Transverse colon (tissue), 4 donors: Measurements from ENCODE around the gene KANK2. TPM values are rescaled to one million over a fixed set of nuclear protein-coding genes. Genes with fewer than 3 reads are reported as not detected.
"Not testable (repeated sequence)": the region's sequence is repeated elsewhere in the genome, so short reads cannot be mapped to it uniquely, and the experiment has no call there.

Experiments
- DNase-seq: peaks from one replicate; pipeline ENCODE4 v3.0.0-alpha.2; 2019
- H3K27ac ChIP-seq, 4 donors: fragments of 200-600 bp; sonication (generic); 2 replicates each; pipeline ENCODE4 v1.5.1; 2016 to 2018; ENCODE audit warnings: inconsistent platforms in 4 of 4
- H3K27me3 ChIP-seq: fragments of 200-600 bp; sonication (generic); 2 replicates; pipeline ENCODE4 v1.5.1; 2017; ENCODE audit warnings: inconsistent platforms
- H3K36me3 ChIP-seq, 4 donors: fragments of 200-600 bp; sonication (generic); 2 replicates each; pipeline ENCODE4 v1.5.1; 2017 to 2019; ENCODE audit warnings: inconsistent platforms in 4 of 4
- H3K4me1 ChIP-seq, 4 donors: fragments of 200-600 bp; sonication (generic); 2 replicates each; pipeline ENCODE4 v1.5.1; 2017 to 2020; ENCODE audit warnings: inconsistent platforms in 4 of 4
- H3K4me3 ChIP-seq, 4 donors: fragments of 200-600 bp; sonication (generic); 1 replicate in 1 of 4; 2 replicates in 3 of 4; pipeline versions ENCODE4 v1.5.1 to v1.6.1; 2017 to 2019; ENCODE audit warnings: inconsistent platforms in 4 of 4
- H3K9me3 ChIP-seq, 2 donors: fragments of 200-600 bp; sonication (generic); 2 replicates each; pipeline ENCODE4 v1.5.1; 2017 to 2019; ENCODE audit warnings: inconsistent platforms in 2 of 2
- EP300 ChIP-seq: sonication (generic); formaldehyde crosslinking; IDR thresholded peaks from one replicate; pipeline ENCODE4 v1.6.1; 2017; ENCODE audit warnings: antibody characterized with exemption, low read depth
- POLR2A ChIP-seq: fragments of 450-650 bp; IDR thresholded peaks from one replicate; pipeline ENCODE4 v1.6.1; 2016; ENCODE audit warnings: antibody characterized with exemption, mild to moderate bottlenecking, moderate library complexity
- POLR2AphosphoS5 ChIP-seq, 3 donors: sonication (generic); formaldehyde crosslinking; IDR thresholded peaks; one replicate each; pipeline ENCODE4 v1.6.1; 2016; ENCODE audit warnings: antibody characterized with exemption in 3 of 3
- WGBS, 2 donors: methylation state at CpG; one replicate each; pipeline ENCODE4 v1.1.5; 2018; ENCODE audit warnings: low coverage in 1 of 2; 5-methylcytosine and 5-hydroxymethylcytosine counted together
- in situ Hi-C, 4 donors: fragments of 200-750 bp; cut with MboI; loops; one replicate each; pipeline versions ENCODE4 v1.15.0 to v1.15.1; 2017; ENCODE audit warnings: low sequenced_read_pairs in 3 of 4, low pct_ligation_motif_present in 1 of 4, low pct_unique_long_range_greater_than_20kb in 1 of 4
- intact Hi-C: fragments of 100-400 bp; cut with DNase I; formaldehyde crosslinking; loops from one replicate; pipeline ENCODE4 v1.15.1; 2023; ENCODE audit warnings: low total_unique reads
- total RNA-seq, 4 donors: library from RNA; depleted of rRNA; stranded (reverse); fragments of >200 nt; gene quantifications; one replicate each; pipeline ENCODE4 v1.1.0, GENCODE V29; 2016
- TF ChIP-seq, protein P1 (sequence below), 5 experiments: fragments of 200-600 bp in 3 of 5; fragments of 450-650 bp in 2 of 5; sonication (generic) in 3 of 5; IDR thresholded peaks; 1 replicate in 2 of 5; 2 replicates in 3 of 5; pipeline ENCODE4 v1.5.1; 2016 to 2017; ENCODE audit warnings: antibody characterized with exemption in 5 of 5, inconsistent platforms in 3 of 5, mild to moderate bottlenecking in 2 of 5, moderate library complexity in 1 of 5

The KANK2 gene
- total RNA-seq, 4 donors from 2014 or later: 145 to 339 (median 243) TPM

- H3K4me3 ChIP-seq: no peak overlapping the region
- H3K36me3 ChIP-seq: no peaks in the 10 kb centered on the region
- H3K9me3 ChIP-seq: no peaks in the 10 kb centered on the region
- H3K27ac ChIP-seq: no peak overlapping the region
- in situ Hi-C loops (no loop called here), intact Hi-C loops (no loop called here)
- no peak for DNase-seq
- 98% methylated on average over 3 of the region's 3 CpGs; no CpG with 5 or more reads in 1 of the 2 donors for WGBS, 2 donors
- TF ChIP-seq POLR2A (no peak), POLR2AphosphoS5 (IDR thresholded peaks at IDR 0.05) (no peak), EP300 (no peak)
- TF ChIP-seq, protein P1, sequence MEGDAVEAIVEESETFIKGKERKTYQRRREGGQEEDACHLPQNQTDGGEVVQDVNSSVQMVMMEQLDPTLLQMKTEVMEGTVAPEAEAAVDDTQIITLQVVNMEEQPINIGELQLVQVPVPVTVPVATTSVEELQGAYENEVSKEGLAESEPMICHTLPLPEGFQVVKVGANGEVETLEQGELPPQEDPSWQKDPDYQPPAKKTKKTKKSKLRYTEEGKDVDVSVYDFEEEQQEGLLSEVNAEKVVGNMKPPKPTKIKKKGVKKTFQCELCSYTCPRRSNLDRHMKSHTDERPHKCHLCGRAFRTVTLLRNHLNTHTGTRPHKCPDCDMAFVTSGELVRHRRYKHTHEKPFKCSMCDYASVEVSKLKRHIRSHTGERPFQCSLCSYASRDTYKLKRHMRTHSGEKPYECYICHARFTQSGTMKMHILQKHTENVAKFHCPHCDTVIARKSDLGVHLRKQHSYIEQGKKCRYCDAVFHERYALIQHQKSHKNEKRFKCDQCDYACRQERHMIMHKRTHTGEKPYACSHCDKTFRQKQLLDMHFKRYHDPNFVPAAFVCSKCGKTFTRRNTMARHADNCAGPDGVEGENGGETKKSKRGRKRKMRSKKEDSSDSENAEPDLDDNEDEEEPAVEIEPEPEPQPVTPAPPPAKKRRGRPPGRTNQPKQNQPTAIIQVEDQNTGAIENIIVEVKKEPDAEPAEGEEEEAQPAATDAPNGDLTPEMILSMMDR (IDR thresholded peaks at IDR 0.05): no peak
- no peaks in the 10 kb centered on the region for H3K27me3 ChIP-seq
- H3K4me1 ChIP-seq: peaks cover 12 to 28% (median 23%) of the 10 kb centered on the region in 4 donors
Measured at GRCh38 chr19:11145536-11145924, 51.8 kb downstream of the KANK2 start.

DNA sequence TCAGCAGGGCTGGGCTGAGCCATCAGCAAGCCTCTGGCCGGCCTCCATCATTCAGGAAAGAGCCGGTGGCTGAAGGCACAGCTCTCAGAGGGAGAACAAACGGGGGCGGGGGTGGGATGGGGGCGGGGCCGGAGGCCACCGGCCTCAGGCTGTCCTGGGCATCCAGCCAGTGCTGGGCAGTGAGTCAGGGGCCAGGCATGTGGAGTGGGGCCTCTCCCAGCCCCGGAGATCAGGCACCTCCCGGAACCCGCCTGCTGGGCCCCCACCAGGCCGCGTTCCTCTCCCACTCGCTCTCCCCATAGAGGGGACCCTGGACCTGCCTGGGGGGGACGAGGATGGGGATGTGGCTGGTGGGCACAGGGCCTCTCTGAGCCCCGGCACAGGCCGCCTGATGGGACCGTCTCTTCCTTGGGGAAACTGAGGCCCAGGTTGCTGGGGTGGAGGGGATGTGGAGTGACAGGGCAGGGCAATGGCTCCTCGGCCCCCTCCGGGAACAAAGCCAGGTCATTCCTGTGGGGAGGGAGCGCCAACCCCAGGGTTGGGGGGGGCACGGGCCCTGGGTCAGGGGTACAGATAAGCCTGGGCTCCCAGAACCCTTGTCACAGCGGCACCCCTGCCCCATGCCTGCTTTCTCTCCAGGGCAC, 54.7 kb downstream of the KANK2 start:
- Histone ChIP-seq H3K27me3 (no peaks in the 10 kb centered on the region), H3K4me3 (peak overlapping the region in 1 of 4 donors; percentile 4), H3K36me3 (no peaks in the 10 kb centered on the region), H3K4me1 (peaks cover 34 to 56% (median 50%) of the 10 kb centered on the region in 4 donors), H3K9me3 (no peaks in the 10 kb centered on the region), H3K27ac (peak overlapping the region; percentile 85 to 96 (median 90))
- DNase-seq: peak; percentile 75
- WGBS, 2 donors: 23% methylated on average over 21 of the region's 22 CpGs; no CpG with 5 or more reads in 1 of the 2 donors
- intact Hi-C loops: no loop called here
- TF ChIP-seq POLR2A (no peak), POLR2AphosphoS5 (IDR thresholded peaks at IDR 0.05) (peak; percentile 39 to 53 (median 48)), EP300 (no peak)
- TF ChIP-seq, protein P1 (IDR thresholded peaks at IDR 0.05): no peak
- in situ Hi-C loops: no loop called here

DNA sequence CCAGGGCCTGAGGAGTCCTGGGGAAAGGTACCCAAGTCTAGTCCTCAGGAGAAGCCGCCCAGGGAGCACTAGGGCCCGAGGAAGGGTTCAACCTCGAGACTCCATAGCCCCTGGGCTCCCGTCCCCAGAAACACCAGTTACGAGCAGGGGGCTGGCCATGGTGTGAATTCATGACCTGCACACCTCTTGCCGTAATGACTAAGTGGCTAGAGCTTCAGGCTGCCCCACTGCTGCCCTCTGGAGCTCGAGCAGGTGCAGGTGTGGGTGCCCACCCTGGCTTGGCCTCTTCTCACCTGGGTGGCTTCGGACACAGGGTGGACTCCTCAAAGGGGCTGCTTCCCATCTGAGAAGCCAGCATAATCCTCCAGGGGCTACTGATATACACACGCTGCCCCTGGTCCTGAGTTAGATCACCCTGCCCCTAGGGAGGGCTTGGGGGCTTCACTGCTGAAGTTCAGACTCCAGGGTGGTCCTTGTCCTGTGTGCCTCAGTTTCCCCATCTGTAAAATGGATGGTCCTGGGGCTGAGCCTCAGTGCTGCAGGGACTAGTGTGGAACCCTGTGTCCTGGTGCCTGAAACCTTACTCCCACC, 55.3 kb downstream of the KANK2 start:
- DNase-seq: no peak
- H3K4me3 ChIP-seq: no peak overlapping the region
- peaks cover 38 to 61% (median 54%) of the 10 kb centered on the region in 4 donors for H3K4me1 ChIP-seq
- TF ChIP-seq POLR2A: no peak
- TF ChIP-seq, protein P1 (IDR thresholded peaks at IDR 0.05): no peak
- peak overlapping the region; percentile 85 to 96 (median 90) for H3K27ac ChIP-seq
- no peaks in the 10 kb centered on the region for H3K36me3 ChIP-seq
- in situ Hi-C loops (no loop called here), intact Hi-C loops (no loop called here)
- H3K27me3 ChIP-seq: no peaks in the 10 kb centered on the region
- no peaks in the 10 kb centered on the region for H3K9me3 ChIP-seq
- WGBS, 2 donors: 77% methylated on average over 9 of the region's 9 CpGs; no CpG with 5 or more reads in 1 of the 2 donors

DNA sequence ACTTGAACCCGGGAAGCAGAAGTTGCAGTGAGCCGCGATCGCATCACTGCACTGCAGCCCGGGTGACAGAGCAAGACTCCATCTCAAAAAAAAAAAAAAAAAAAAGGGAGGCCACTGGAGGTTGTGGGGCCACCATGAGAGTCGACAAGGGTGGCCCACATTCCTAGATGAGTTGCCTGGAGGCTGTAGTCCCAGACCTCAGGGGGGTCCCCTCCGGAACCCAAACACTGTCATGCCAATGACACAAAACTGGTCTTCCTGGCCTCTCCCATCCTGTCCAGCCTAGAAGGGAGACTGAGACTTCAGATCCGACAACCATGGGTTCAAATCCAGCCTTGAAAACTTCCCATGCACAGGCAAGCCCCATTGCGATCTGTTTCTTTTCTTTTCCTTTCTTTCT, 56.4 kb downstream of the KANK2 start:
- peak overlapping the region; percentile 84 to 96 (median 90) for H3K27ac ChIP-seq
- WGBS, 2 donors: 83 to 100% methylated on average over 2 to 9 of the region's 9 CpGs
- H3K27me3 ChIP-seq: no peaks in the 10 kb centered on the region
- in situ Hi-C loops: no loop called here
- H3K4me3 ChIP-seq: no peak overlapping the region
- intact Hi-C loops: no loop called here
- H3K36me3 ChIP-seq: no peaks in the 10 kb centered on the region
- H3K9me3 ChIP-seq: no peaks in the 10 kb centered on the region
- no peak for DNase-seq
- no peak for TF ChIP-seq POLR2AphosphoS5 (IDR thresholded peaks at IDR 0.05)
- no peak for TF ChIP-seq POLR2A
- no peak for TF ChIP-seq EP300
- TF ChIP-seq, protein P1 (IDR thresholded peaks at IDR 0.05): no peak
- peaks cover 38 to 61% (median 54%) of the 10 kb centered on the region in 4 donors for H3K4me1 ChIP-seq

- H3K36me3 ChIP-seq, H3K4me3 ChIP-seq, DNase-seq, H3K9me3 ChIP-seq, in situ Hi-C loops, H3K27me3 ChIP-seq, intact Hi-C loops: not testable (repeated sequence)
- H3K4me1 ChIP-seq: peaks cover 38 to 61% (median 54%) of the 10 kb centered on the region in 4 donors
- 68% methylated on average over 10 of the region's 10 CpGs; no CpG with 5 or more reads in 1 of the 2 donors for WGBS, 2 donors
- H3K27ac ChIP-seq: peak overlapping the region; percentile 84 to 96 (median 90)
Measured at GRCh38 chr19:11140023-11140538, 57.3 kb downstream of the KANK2 start.
